GM19467 (cell line): ENCODE results near the gene KATNIP.

Experiments used
- ATAC-seq: cut with Tn5 transposase; IDR thresholded peaks from one replicate; pipeline ENCODE4 v1.9.1; 2021; ENCODE audit warnings: mild to moderate bottlenecking, moderate library complexity; ENCODE audit not compliant: unreplicated experiment

Gene KATNIP

DNA sequence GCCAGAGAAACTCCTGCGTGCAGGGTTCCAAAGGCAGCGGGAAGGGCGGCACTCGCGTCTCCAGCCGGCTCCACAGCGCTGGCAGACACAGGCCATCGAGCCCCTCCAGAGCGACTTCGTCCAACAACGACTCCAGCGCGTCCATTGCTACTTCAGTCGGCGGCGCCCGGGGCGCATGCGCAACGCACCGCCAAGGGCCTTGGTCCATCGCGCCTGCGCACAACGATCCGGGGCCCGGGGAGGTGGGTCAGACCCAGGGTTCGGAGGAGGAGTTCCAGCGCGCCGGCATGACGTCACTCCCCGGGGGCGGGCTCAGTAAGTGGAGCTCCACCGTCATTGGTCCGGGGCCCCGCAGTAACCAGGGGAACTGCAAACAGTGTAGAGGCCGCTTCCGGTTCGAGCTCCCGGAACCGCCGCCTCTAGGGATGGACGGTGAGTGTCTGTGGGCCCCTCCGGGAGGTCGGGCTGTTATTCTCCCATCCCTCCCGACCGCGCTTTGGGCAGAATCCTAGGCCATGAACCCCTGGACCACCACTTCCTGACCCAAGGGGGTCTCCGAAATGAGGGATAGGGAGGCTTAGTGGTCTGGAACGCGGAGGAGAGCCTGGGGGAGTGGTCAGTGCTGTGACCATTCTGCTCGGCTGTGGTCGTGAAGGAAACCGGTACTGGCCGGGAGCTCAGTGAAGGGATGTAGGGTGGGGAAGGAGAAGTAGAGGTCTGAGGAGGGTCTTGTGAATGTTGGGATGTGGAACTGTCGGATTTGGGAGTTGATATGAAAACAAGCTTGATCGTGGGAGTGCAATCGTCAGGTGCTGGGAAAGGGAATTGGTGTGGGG, at the start of gene KATNIP, which contains the start of gene GTF3C1:
Gene KATNIP, plus strand, starts transcription at position 399 of the 836 bp plus-strand sequence. Its CDS starts 27 bp downstream, at position 426.
Gene GTF3C1, minus strand, starts transcription at position 168 of the 836 bp plus-strand sequence. Its CDS starts 23 bp downstream, at position 145.
- peak; percentile 96 for ATAC-seq

DNA sequence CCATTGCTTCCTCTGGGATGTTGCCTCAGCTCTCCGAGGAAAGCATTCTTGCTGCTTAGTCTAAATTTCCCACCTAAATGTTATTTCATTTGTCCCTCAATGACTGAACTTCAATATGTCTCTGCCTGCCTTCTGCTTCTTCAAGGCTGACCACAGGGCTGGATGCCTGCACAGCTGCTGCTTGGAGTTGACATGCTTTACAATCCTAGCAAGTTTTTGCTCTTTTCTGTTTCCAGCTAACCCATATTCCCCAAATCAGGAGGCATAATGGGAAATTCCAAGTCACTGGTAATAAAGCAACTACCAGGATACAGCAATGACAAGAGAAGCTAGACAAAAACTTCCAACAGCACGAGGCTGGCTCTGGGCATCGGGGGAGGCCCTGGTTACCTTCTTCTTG, 49.1 kb upstream of the KATNIP start:
- no peak for ATAC-seq

- ATAC-seq = no peak
Measured at GRCh38 chr16:27503662-27504061, 46.3 kb upstream of the KATNIP start.

GRCh38 chr16:27505297-27506236, 44.4 kb upstream of the KATNIP start:
- no peak for ATAC-seq

DNA sequence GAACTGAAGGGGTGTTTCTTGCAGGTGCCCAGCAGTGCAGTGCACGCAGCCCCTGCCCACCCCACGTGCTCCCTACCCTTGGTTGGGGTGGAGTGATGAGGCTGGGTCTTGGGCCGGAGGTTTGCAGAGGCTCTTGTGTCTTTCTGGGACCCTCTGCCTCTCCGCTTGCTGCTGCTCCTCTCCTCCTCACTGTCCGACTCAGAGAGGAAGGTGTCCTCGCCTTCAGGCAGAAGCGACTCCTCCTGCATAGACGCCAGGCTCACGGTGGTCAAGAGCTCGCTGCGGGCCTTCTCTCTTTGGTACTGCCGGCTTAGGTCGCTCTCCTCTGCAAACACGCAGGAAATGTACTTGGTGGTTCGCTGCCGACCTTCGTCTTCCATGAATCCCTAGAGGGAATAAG, 43.2 kb upstream of the KATNIP start:
- no peak for ATAC-seq

GRCh38 chr16:27508476-27508875, 41.5 kb upstream of the KATNIP start:
- no peak for ATAC-seq

DNA sequence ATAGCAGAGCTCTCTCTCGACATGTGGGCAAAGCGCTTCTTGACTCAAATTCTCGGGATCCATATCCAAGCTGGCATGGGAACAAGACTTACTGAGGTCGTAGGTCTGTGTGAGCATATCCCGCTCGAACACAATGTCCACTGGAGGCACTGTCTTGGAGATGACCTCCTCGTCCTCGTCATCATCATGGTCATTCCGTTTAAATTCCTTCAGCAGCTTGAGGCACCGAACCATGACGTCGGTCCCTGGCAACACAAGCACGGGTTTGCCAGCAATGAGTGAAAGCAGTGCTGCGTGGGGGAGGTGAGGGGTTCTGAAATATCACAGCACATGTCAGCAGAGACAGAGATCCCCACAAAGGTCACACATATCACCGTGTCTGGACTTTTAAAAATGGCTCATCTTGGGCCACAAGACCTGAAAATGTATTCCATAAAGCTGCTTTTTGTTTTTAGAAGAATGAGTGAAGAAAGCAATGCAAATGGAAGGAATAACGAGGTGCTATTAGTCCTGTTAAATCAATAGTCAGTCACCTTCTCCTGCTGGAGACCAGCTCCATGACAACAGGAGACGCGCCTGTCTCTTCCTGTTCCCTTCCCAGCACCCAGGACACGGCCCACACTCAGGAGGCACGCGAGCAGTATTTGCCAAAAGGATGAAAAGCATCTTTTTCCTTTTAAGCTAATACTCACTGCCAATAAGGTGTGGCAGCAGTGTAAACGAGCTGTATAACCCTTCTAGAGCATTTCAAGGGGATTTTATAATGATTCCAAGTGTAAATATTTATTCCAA, 38.1 kb upstream of the KATNIP start:
- no peak for ATAC-seq

DNA sequence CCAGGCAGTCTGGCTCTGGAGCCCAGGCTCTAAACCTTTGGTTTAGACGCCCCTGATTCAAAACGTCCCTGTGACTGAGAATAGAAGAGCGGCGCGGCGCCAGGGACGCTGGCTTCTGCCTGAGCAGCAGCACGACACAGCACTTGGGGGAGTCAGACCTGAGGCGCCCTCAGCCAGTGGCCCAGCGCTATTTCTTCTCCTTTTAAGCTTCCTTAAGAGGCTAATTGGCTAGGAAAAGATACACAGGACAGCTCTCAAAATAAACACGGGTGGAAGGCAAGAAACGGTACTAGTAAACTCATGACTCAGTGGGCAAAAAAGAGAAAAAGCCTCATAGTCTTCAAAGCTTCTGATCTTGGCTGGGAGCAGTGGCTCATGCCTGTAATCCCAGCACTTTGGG, 35.1 kb upstream of the KATNIP start:
- no peak for ATAC-seq

GRCh38 chr16:27515874-27516353, 34.0 kb upstream of the KATNIP start:
- no peak for ATAC-seq

GRCh38 chr16:27516365-27516764, 33.6 kb upstream of the KATNIP start:
- no peak for ATAC-seq

DNA sequence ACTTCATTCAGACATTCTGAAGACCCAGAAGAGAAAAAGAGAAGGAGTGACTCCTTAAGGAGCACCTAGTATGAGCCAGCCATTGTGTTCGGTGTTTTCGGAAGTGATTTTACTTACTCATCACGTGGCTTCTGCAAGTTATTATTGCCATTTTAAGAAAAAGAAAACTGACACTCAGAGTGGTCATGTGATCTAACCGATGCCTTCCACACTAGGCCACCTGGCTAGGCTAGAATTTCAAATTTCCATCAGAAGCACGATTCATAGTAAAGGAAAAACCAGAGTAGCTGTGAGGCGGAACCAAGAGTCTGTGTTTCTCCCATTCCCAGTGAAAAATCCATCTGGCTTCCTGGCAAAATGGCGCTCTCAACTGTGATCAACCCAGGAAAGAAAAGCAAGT, 32.3 kb upstream of the KATNIP start:
- ATAC-seq = no peak

GRCh38 chr16:27518226-27518625, 31.7 kb upstream of the KATNIP start:
- ATAC-seq = no peak

GRCh38 chr16:27520982-27521673, 28.8 kb upstream of the KATNIP start:
- ATAC-seq = no peak

DNA sequence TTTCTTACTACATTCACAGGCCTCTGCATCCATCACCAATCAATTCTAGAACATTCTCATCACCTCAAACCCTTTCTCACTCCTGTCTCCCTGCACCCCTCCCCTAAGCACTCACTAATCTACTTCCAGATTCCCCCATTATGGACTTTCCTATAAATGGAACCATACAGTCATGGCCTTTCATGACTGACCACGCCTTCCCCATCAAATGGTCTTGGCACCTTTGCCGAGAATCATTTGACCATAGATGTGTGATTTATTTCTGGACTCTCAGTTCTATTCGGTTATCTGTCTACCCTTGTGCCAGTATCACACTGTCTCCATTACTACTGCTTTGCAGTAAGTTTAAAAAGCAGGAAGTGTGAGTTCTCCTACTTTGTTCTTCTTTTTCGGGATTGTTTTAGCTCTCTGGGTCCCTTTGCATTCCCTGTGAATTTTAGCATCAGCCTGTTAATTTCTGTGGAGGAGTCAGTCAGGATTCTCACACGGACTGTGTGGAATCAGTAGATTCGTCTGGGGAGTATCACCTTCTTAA, 27.7 kb upstream of the KATNIP start:
- no peak for ATAC-seq

- no peak for ATAC-seq
Measured at GRCh38 chr16:27526180-27526579, 23.8 kb upstream of the KATNIP start.

GRCh38 chr16:27528294-27528693, 21.6 kb upstream of the KATNIP start:
- no peak for ATAC-seq

DNA sequence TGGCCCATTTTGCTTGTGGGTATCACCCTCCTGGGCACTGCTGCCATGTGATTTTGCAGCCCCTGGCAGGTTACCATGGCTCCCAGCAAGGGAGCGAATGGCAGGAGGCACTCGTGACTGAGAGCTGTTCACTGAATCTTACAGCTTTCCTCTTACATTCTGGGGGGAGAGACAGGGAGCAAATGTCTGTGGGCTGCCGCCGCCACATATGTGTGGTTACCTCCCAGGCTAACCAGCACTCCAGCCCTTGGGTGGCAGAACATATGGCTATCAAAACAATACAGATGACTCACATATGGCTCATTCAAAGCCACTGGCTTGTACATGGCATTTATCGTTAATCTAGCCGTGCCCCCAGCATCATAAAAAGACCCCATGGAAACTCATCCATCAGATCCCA, 20.0 kb upstream of the KATNIP start:
- ATAC-seq = no peak

GRCh38 chr16:27531186-27531585, 18.8 kb upstream of the KATNIP start:
- no peak for ATAC-seq

- ATAC-seq = no peak
Measured at GRCh38 chr16:27531826-27532800, 17.8 kb upstream of the KATNIP start.
